Measurements from ENCODE around the gene AGMAT. TPM values are rescaled to one million over a fixed set of nuclear protein-coding genes. Genes with fewer than 3 reads are reported as not detected.
A peak's percentile ranks its signal among the peaks of the same experiment; 100 is the strongest.
"Not testable (repeated sequence)": the region's sequence is repeated elsewhere in the genome, so short reads cannot be mapped to it uniquely, and the experiment has no call there.

Gene AGMAT
- total RNA-seq, 1 donor from 2014 or later, result 8.1 TPM

GRCh38 chr1:15610167-15610566 is 25.3 kb upstream of the AGMAT start:
- no peaks in the 10 kb centered on the region for H3K4me1 Mint-ChIP-seq
- POLR2A ChIA-PET, result no interaction called here
- H3K27ac Mint-ChIP-seq, result no peak overlapping the region
- H3K4me3 Mint-ChIP-seq, result no peak overlapping the region
- intact Hi-C loops (cut with micrococcal nuclease), result no loop called here
- TF ChIP-seq, protein P1, sequence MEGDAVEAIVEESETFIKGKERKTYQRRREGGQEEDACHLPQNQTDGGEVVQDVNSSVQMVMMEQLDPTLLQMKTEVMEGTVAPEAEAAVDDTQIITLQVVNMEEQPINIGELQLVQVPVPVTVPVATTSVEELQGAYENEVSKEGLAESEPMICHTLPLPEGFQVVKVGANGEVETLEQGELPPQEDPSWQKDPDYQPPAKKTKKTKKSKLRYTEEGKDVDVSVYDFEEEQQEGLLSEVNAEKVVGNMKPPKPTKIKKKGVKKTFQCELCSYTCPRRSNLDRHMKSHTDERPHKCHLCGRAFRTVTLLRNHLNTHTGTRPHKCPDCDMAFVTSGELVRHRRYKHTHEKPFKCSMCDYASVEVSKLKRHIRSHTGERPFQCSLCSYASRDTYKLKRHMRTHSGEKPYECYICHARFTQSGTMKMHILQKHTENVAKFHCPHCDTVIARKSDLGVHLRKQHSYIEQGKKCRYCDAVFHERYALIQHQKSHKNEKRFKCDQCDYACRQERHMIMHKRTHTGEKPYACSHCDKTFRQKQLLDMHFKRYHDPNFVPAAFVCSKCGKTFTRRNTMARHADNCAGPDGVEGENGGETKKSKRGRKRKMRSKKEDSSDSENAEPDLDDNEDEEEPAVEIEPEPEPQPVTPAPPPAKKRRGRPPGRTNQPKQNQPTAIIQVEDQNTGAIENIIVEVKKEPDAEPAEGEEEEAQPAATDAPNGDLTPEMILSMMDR (IDR thresholded peaks at IDR 0.05), result no peak
- H3K9me3 Mint-ChIP-seq, result no peaks in the 10 kb centered on the region
- no peaks in the 10 kb centered on the region for H3K27me3 Mint-ChIP-seq
- no peak for ATAC-seq (ENCODE audit: low read depth)
- no peaks in the 10 kb centered on the region for H3K36me3 Mint-ChIP-seq (ENCODE audit: low read depth)
- CTCF ChIA-PET, result interaction anchor here (0.9 kb wide), 1 partner anchor 14 kb away, joined by 3 read pairs; no protein-coding TSS in a partner anchor
- no peak for DNase-seq

GRCh38 chr1:15609631-15610030 is 24.8 kb upstream of the AGMAT start:
- TF ChIP-seq, protein P1 (IDR thresholded peaks at IDR 0.05), result no peak
- Mint-ChIP-seq H3K36me3 (ENCODE audit: low read depth) (no peaks in the 10 kb centered on the region), H3K4me3 (no peak overlapping the region), H3K27me3 (no peaks in the 10 kb centered on the region), H3K9me3 (no peaks in the 10 kb centered on the region), H3K27ac (no peak overlapping the region), H3K4me1 (no peaks in the 10 kb centered on the region)
- POLR2A ChIA-PET, result no interaction called here
- intact Hi-C loops (cut with micrococcal nuclease), result no loop called here
- DNase-seq (no peak), ATAC-seq (ENCODE audit: low read depth) (no peak)
- CTCF ChIA-PET, result no interaction called here

DNA sequence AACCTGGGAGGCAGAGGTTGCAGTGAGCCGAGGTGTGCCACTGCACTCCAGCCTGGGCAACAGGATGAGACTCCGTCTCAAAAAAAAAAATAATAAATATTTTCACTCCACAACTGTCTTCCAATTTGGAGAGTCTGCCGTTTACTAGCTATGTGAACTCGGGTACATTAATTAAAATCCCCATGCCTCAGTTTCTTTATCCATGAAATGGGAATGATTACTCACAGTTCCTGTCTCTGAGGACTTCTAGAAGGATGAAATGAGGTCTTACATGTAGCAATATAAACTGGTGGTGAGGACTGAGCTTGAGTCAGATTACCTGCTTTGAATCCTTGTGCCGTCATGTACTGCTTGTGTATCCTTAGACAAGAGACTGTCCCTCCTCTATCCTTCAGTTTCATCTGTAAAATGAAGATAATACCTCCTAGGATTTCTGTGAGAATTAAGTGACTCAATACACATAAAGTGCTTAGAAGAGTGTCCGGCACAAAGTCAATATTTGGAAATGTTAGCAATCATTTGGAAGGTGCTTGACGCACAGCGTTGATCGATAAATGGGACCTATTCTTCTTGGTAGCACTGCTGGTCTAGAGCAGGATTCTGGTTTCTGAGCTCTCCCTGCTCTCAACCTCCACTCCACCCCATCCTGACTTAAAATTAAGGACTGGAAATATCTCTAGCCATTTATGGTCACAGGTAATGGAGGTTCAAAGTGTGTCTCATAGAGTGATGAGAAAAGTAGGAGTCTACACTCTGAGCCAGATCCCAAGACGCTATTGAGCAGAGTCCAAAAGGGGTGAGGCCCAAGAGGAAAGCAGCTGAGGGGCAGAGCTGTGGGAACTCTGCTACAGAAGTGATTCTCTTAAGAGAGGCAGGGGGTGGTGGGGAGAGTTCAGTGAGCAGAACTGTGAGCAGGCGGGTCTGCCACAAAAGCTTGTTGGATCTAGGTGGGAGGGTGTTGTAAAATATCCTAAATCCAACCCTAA is 20.8 kb upstream of the AGMAT start:
- Mint-ChIP-seq H3K27me3 (no peaks in the 10 kb centered on the region), H3K4me3 (no peak overlapping the region), H3K36me3 (ENCODE audit: low read depth) (no peaks in the 10 kb centered on the region), H3K27ac (no peak overlapping the region), H3K4me1 (peaks cover 14% of the 10 kb centered on the region), H3K9me3 (no peaks in the 10 kb centered on the region)
- no peak for DNase-seq
- TF ChIP-seq, protein P1 (IDR thresholded peaks at IDR 0.05), result no peak
- no peak for ATAC-seq (ENCODE audit: low read depth)
- POLR2A ChIA-PET, result no interaction called here
- intact Hi-C loops (cut with micrococcal nuclease), result no loop called here
- CTCF ChIA-PET, result interaction anchor here (0.6 to 1.0 kb wide), 2 partner anchors 11 to 27 kb away, joined by 3 read pairs; no protein-coding TSS in a partner anchor

DNA sequence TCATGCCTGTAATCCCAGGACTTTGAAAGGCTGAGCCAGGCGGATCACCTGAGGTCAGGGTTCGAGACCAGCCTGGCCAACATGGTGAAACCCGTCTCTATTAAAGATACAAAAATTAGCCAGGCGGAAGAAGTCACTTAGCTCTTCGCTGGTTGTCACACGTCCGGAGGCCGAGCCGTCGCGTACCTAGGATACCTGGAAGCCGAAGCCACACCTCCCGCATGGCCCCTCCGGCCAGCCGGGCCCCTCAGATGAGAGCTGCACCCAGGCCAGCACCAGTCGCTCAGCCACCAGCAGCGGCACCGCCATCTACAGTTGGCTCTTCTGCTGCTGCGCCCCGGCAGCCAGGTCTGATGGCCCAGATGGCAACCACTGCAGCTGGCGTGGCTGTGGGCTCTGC is 19.5 kb upstream of the AGMAT start:
- CTCF ChIA-PET, result interaction anchor here (0.5 to 1.0 kb wide), 3 partner anchors 12 to 240 kb away, joined by 3 read pairs; no protein-coding TSS in a partner anchor
- H3K36me3 Mint-ChIP-seq (ENCODE audit: low read depth); H3K27ac Mint-ChIP-seq; H3K9me3 Mint-ChIP-seq; DNase-seq; H3K27me3 Mint-ChIP-seq; ATAC-seq (ENCODE audit: low read depth): not testable (repeated sequence)
- POLR2A ChIA-PET, result interaction anchor here (1.2 to 2.6 kb wide), 8 partner anchors 11 to 836 kb away, joined by 3 to 70 read pairs (median 10); partner anchors contain the start of genes AGMAT, DDI2, DNAJC16 and NECAP2
- peaks cover 14% of the 10 kb centered on the region for H3K4me1 Mint-ChIP-seq
- intact Hi-C loops (cut with micrococcal nuclease), result loop anchor here (5.0 kb wide), 1 partner anchor 93 kb away; no protein-coding TSS in a partner anchor
- peak overlapping the region; percentile 85 for H3K4me3 Mint-ChIP-seq

GRCh38 chr1:15603966-15604282 is 19.1 kb upstream of the AGMAT start:
- DNase-seq; ATAC-seq (ENCODE audit: low read depth); H3K36me3 Mint-ChIP-seq (ENCODE audit: low read depth); H3K27me3 Mint-ChIP-seq; H3K9me3 Mint-ChIP-seq: not testable (repeated sequence)
- peak overlapping the region; percentile 85 for H3K4me3 Mint-ChIP-seq
- peak overlapping the region; percentile 81 for H3K27ac Mint-ChIP-seq
- POLR2A ChIA-PET, result interaction anchor here (0.9 to 2.6 kb wide), 15 partner anchors 8 to 837 kb away, joined by 3 to 70 read pairs (median 7); partner anchors contain the start of genes AGMAT, DDI2, DNAJC16 and NECAP2
- intact Hi-C loops (cut with micrococcal nuclease), result loop anchor here (1.0 to 5.0 kb wide), 6 partner anchors 13 to 93 kb away; partner anchors contain the start of genes DDI2 and PLEKHM2
- CTCF ChIA-PET, result interaction anchor here (0.5 to 1.0 kb wide), 3 partner anchors 12 to 241 kb away, joined by 3 read pairs; no protein-coding TSS in a partner anchor
- H3K4me1 Mint-ChIP-seq, result peaks cover 14% of the 10 kb centered on the region
